Glutamatergic neuron (in vitro differentiated cells): Measurements from ENCODE around the gene TANC1. TPM values are rescaled to one million over a fixed set of nuclear protein-coding genes. Genes with fewer than 3 reads are reported as not detected.

ENCODE experiments used
- DNase-seq: peaks from one replicate; pipeline ENCODE4 v3.0.0; 2022
- H3K27ac Mint-ChIP-seq: one replicate; pipeline ENCODE4 v1.8.0; 2020; ENCODE audit warnings: mild to moderate bottlenecking, mixed read lengths, inconsistent platforms; ENCODE audit not compliant: unreplicated experiment
- H3K27me3 Mint-ChIP-seq: one replicate; pipeline ENCODE4 v1.8.0; 2020; ENCODE audit warnings: mild to moderate bottlenecking, moderate library complexity, mixed read lengths, inconsistent platforms; ENCODE audit not compliant: unreplicated experiment
- H3K36me3 Mint-ChIP-seq: one replicate; pipeline ENCODE4 v1.8.0; 2020; ENCODE audit warnings: mild to moderate bottlenecking, mixed read lengths, inconsistent platforms; ENCODE audit not compliant: unreplicated experiment
- H3K4me1 Mint-ChIP-seq: one replicate; pipeline ENCODE4 v1.8.0; 2020; ENCODE audit warnings: mild to moderate bottlenecking, low read depth, mixed read lengths, inconsistent platforms; ENCODE audit not compliant: unreplicated experiment
- H3K4me3 Mint-ChIP-seq: one replicate; pipeline ENCODE4 v1.8.0; 2020; ENCODE audit warnings: mild to moderate bottlenecking, mixed read lengths, inconsistent platforms; ENCODE audit not compliant: unreplicated experiment
- H3K9me3 Mint-ChIP-seq: one replicate; pipeline ENCODE4 v1.8.0; 2020; ENCODE audit warnings: mild to moderate bottlenecking, moderate library complexity, mixed read lengths, inconsistent platforms; ENCODE audit not compliant: unreplicated experiment
- CTCF ChIP-seq: fragments of 200-600 bp; sonication (generic); IDR thresholded peaks from one replicate; pipeline ENCODE4 v1.5.0; 2021; ENCODE audit not compliant: partially characterized antibody, unreplicated experiment
- total RNA-seq: library from RNA; stranded (reverse); fragmentation: NEBNext Ultra II Directional; extraction: Animal tissue kit (Norgen Biotek cat#: 25700); gene quantifications from one replicate; pipeline ENCODE4 v1.2.1, GENCODE V29; 2021; ENCODE audit not compliant: unreplicated experiment

The TANC1 gene
- total RNA-seq, 1 donor from 2014 or later: 14.9 TPM

DNA sequence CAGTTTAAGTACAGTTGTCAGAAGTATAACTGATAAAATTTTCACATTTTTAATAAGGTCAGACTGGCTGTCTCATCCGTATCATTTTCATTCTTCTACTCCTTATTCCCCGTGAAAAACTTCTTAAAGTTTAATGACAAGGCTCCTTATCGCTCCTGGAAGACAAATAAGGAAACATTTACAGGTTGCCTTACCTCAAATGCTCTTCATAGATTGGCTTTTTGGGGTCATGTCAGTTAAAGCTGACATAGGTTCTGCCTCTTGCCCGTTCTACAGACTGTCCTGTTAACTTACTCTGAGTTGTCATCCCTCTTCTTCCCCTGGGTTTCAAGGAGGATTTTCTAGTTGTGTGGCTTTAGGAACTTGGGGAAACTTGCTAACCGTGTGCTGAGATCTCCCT is 75.3 kb downstream of the TANC1 start:
- TF ChIP-seq CTCF: no peak
- H3K4me1 Mint-ChIP-seq: peaks cover 12% of the 10 kb centered on the region
- peaks cover 3% of the 10 kb centered on the region for H3K27me3 Mint-ChIP-seq
- no peak overlapping the region for H3K27ac Mint-ChIP-seq
- peaks cover 13% of the 10 kb centered on the region for H3K36me3 Mint-ChIP-seq
- H3K4me3 Mint-ChIP-seq: no peak overlapping the region
- peaks cover 6% of the 10 kb centered on the region for H3K9me3 Mint-ChIP-seq
- DNase-seq: no peak

DNA sequence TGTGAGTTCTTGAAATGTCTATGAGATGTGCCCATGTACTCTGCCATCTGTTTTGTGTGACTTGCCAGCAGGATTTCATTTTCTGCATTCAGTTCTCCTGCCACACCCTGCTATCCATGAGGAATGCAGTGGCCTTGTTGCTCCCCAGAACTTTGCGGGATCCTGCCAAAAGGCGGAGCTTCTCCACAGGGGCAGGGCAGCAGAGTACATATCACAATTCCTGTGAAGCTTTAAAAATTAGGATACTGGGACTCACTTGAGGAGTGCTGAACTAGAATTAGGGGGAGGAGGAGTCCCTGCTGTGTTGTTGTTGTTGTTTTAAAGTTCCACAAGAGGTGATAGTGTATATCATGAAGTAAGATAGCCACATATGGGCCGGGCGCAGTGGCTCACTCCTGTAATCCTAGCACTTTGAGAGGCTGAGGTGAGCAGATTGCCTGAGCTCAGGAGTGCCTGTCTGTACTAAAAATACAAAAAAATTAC is 76.4 kb downstream of the TANC1 start:
- Mint-ChIP-seq H3K4me1 (peaks cover 12% of the 10 kb centered on the region), H3K27ac (no peak overlapping the region)

GRCh38 chr2:159045545-159046454 is 77.4 kb downstream of the TANC1 start:
- Mint-ChIP-seq H3K27ac (no peak overlapping the region), H3K4me3 (no peak overlapping the region), H3K9me3 (peaks cover 4% of the 10 kb centered on the region), H3K27me3 (peaks cover 3% of the 10 kb centered on the region), H3K4me1 (peaks cover 12% of the 10 kb centered on the region), H3K36me3 (peaks cover 9% of the 10 kb centered on the region)
- no peak for DNase-seq
- TF ChIP-seq CTCF: no peak

More for the DNA sequence above, 76.4 kb downstream of the TANC1 start:
- TF ChIP-seq CTCF: no peak
- Mint-ChIP-seq H3K36me3 (peaks cover 13% of the 10 kb centered on the region), H3K9me3 (peaks cover 6% of the 10 kb centered on the region), H3K4me3 (no peak overlapping the region), H3K27me3 (peaks cover 3% of the 10 kb centered on the region)
- no peak for DNase-seq

- Mint-ChIP-seq H3K27ac (no peak overlapping the region), H3K9me3 (peaks cover 2% of the 10 kb centered on the region), H3K4me3 (no peak overlapping the region), H3K36me3 (peaks cover 8% of the 10 kb centered on the region), H3K27me3 (peaks cover 4% of the 10 kb centered on the region), H3K4me1 (peaks cover 12% of the 10 kb centered on the region)
- TF ChIP-seq CTCF: no peak
- no peak for DNase-seq
These were observed 78.5 kb downstream of the TANC1 start for GRCh38 chr2:159046966-159047365.

GRCh38 chr2:159050426-159050825 is 82.0 kb downstream of the TANC1 start:
- H3K4me1 Mint-ChIP-seq: peaks cover 10% of the 10 kb centered on the region
- H3K4me3 Mint-ChIP-seq: no peak overlapping the region
- peaks cover 2% of the 10 kb centered on the region for H3K27me3 Mint-ChIP-seq
- H3K36me3 Mint-ChIP-seq: no peaks in the 10 kb centered on the region
- TF ChIP-seq CTCF: no peak
- DNase-seq: no peak
- no peak overlapping the region for H3K27ac Mint-ChIP-seq
- peaks cover 3% of the 10 kb centered on the region for H3K9me3 Mint-ChIP-seq
